GM18907 (cell line): Measurements from ENCODE around the gene ANTXR1.

Experiments used
- ATAC-seq: cut with Tn5 transposase; IDR thresholded peaks from one replicate; pipeline ENCODE4 v1.9.1; 2021; ENCODE audit warnings: mild to moderate bottlenecking, moderate library complexity; ENCODE audit not compliant: unreplicated experiment

The ANTXR1 gene

DNA sequence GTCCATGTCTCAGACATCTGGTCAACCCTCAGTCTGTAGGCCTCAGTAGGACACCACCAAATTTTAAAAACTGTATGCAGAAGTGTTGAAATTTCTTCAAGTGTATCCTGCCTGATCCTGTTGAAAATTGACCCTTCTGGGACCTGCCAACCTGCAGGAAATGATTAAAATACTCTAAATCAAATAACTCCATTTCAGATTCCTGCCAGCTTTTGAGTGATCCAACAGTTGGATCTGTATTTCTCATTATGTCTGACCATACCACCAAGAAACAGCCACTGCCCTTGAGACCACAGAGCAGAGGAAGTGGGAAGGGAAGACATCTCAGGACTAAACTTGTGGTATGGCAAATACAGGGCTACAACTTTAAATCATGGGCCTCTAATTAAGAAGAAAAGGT, 113.4 kb downstream of the ANTXR1 start:
- ATAC-seq: no peak

DNA sequence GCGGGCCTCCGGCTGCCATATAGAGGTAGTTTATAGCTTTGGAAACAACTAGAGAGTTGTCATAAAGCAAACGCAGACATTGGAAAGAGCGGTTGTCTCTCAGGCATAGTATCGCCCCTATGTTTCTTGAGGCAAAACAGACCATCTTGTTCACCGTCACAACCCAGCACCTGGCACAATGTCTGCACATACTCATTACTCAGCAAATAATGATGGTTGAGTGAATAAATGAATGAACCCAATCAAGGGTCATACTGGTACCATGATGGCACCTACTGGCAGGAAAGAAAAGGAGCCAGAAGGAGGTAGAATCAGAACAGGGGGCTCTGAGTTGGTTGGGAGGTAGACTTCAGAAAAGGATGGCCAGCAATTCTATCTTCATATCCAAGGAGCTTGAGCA, 118.5 kb downstream of the ANTXR1 start:
- no peak for ATAC-seq

DNA sequence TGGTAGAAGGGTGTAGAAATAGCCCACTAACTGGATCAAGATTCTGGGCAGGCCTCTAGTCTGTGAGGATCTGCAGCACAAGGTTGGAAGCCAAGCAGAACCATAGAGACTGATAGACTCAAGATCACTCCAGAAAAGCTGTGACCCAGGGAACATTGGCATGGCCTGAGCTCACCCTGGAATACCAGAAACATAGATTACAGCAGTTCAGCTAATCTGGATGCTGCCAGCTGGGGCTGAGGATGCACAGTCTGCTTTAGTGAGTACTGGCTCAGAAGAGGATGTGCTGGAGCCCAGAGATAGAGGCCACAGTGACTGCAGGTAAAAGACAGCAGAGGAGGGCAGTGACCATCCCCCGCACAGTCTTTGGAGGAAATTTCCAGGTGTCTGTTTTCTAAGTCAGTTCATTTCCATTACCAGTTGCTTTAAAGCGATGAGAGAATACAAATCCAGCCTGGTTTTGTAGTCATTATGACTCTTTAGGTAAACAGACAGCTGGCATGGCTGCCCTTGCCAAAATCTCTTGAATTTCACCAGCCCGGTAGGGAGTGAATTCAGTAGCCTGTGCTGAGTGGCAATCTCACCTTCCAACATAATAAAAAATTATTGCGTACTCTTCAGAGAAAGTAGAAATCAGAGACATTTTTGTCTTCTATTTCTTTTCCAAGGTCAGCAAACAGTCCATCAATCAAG, 119.2 kb downstream of the ANTXR1 start:
- ATAC-seq: no peak

DNA sequence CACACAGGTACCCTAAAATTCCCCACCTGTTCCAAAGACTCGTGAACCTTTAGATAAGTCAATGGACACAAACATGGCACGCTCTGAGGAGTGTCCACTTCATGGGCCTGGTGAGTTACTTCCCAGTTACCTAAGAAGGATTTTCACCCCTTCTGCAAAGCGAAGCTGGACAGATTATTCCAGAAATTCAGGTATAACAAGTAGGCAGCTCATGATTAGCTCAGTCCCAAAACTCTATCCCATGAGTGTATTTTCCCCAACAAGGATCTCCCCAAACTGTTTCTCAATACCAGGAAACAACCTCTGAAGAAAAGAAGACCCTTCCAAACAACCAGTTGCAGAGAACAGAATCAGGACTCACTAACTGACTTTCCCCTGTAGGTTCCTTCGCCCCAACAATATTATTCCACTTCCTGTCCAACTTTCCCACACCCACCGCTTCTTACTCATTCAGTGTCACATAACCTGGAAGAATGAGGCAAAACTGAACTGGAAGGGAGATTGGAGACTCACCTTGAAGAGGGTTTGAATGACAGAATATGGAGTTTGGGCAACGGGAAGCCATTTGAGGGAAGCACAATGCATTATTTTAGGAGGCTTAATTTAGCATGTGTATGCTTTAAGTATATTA, 120.1 kb downstream of the ANTXR1 start:
- ATAC-seq: no peak

DNA sequence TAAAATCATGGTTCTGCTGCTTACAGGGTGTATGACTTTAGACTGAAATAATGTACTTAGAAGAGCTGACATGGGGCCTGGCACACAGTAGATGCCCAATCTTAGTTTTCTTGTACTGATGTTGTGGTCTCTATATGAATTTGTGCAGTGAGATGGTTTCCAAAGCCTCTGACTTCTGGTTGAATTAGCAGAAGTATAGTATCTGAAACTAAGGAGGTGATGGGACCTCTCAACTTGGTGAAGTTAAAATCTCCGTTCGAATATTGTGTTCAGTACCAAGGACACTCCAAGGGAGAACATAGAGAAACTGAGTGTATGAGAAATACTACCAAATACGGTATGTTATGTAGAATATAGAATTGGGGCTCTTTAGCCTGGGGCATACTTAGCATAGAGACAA, 120.9 kb downstream of the ANTXR1 start:
- ATAC-seq: no peak

DNA sequence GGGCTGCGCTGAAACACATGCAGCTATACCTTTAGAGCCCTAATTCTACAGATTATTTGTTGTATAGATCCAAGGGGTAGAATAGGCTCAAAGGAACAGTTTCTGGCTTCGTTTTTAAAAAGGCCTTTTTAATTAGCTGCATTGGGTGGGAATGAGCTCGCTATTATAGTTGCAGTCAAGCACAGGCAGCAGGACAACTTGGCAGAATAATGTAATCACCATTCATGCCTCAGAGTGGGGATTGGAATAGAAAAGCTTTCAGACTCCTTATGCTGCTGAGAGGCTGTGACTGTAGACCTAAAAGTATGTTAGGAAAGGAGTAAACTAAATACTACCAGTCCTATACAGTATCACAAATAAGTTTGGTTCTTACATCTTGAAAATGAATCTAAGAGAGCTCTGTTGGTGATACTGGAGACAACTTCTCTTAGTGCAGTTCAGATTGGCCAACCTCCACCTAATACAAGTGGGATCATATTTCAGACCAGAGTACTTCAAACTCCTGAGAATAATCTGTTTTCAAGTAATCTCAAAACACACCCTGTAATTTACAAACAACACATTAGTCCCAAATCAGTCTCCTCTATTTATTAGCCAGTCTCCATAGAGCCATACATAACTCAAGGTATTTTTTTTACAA, 121.4 kb downstream of the ANTXR1 start:
- ATAC-seq: no peak

DNA sequence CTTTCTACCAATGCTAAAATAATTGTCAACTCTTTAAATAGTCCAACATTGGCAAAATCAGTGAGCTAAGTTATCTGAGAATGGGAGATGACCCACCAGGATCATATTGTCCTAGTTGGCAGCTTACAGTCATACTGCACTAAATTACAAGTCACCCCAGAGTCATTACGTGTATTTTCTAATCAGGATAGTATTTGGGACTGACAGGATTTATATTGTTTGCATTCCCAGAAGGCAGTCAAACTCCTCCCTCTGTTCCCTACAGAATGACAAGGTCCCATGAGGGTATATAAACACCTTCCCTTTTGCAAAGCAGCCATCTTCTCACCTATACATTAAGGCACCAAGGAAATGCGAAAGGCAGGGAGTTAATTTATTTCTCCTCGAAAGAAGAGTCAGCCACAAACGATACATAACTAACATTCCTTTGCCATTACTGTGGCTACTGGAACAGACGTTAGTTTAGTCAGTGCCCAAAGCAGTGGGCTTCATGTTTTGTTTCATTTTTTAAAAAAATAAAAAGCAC, 125.3 kb downstream of the ANTXR1 start:
- ATAC-seq: no peak

DNA sequence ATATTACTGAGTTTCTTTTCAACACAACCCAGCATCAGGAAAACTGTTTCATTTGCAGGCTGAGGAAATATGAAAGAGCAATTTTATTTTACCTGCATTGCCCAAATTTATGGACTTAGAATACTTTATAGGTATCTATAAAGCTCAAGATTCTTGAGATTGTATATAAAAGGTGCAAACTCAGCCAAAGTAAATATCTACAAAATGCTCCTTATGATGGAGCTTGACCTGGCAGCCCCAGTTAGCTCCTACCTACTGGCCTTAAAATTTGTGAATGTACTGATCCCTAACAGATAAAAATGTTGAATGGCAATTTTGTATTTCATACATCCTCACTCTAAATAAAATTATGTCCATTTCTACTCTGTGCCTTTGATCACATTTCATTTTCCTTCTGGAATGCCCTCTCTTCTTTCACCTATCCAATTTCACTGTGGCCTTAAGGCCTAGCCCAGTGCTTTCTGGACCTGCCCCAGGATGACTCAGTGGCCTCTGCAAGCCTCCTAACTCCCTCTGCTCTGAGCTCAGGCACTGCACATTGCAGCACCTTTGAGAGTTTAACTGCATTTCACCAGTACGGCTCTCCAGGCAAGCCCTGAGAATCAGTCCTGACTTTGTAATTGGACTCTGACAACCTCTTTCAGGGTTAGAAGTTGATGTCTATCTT, 125.9 kb downstream of the ANTXR1 start:
- ATAC-seq: no peak

DNA sequence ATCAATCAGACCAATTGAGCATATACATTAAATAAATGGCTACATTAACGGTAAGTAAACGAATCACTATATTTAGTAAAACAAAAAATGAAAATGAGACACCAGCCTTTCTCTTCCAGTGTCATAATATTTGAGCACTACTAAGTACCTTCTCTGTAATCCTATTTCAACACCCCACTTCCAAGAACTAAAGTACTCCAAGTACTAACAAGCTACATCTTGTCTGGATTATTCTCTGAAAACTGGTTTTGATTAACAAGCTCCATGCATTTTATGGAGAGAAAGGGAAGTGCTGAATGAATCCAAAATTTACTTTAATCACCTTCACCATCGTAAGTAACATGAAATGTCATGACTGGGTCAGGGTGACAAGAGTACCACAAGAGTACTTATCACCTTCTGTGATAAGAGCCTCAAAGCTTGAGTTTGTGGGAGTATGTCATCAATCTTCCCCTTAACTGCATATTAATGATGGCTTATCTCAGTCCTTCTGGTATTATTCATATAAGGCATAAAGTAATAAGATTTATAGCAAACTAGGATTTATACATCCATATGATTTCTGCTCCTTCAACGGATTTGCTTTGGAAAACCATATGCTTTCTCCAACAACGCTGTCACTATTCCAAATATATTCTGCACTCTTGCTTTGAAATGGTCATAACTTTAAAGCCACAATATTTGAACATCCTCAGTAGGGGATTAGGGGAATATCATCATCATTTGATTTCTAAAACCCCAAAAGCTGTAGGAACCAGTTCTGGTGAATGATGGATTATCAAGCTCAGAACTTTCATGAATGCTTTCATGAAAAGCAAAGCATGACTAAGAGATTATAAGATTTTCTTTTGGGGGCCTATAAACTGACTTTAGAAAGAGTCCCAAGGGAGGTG, 127.0 kb downstream of the ANTXR1 start:
- no peak for ATAC-seq

DNA sequence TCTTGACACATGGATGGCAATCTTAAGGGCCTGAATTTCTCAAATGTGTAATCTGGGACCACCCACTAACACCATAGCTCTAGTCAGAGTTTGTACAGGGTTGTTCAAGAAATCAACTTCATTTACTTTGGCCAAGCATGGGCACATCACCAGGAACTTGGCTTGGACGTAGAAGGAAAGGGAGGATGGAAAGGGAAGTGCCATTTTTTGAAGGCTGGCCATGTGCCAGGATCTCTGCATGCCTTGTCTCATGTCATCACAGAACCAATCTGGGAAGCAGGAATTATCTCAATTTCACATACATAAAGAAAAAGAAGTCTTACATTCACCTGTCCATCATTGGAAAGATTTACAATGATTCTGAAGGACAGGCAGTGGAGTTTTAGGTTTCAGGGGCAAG, 128.1 kb downstream of the ANTXR1 start:
- ATAC-seq: no peak

DNA sequence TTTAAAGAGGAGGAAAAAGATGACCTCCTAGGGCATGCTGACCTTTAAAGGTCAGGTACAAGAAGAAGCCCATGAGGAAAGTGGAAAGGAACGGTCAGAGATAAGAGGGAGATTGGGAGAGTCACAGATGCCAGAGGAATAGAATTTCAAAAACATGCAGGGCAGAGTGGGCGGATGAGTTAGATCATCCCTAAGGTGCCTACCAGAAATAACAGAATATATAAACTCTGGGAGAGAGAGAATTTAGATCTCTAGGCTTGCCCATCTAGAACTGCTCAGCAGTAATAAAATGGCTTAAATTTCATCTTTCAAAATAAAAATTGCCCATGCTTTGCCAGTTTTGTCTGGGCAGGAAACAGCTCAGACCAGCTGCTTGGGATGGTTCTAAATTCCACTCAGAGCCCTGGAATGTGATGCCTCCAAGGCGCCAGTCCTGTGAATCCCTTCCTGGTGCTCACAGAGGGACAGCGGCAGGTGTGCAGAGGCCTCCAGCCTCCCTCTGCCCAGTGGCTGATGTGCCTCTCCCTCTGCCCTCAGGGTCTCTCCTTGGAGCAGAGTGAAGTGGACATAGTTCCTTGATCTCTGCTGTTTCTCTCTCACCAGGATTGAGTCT, 130.9 kb downstream of the ANTXR1 start:
- no peak for ATAC-seq

DNA sequence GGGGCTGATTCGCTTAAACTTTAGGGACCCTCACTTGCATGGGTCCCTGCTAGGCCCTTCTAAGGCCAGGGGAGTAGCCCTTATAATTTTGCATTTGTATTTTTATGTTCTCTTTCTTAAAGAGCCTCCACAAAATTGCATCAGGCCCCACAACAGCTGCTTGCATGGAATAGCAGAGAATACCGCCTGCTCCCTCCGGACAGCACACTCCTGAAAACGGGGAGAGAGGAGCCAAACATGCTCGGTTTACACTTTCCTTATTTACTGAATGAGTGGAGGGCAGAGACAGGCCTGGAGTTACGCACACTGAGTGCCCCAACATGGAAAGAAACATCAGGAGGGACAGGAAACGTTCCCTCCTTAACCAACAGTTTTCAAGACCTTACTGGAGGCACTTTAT, 132.2 kb downstream of the ANTXR1 start:
- ATAC-seq: no peak

DNA sequence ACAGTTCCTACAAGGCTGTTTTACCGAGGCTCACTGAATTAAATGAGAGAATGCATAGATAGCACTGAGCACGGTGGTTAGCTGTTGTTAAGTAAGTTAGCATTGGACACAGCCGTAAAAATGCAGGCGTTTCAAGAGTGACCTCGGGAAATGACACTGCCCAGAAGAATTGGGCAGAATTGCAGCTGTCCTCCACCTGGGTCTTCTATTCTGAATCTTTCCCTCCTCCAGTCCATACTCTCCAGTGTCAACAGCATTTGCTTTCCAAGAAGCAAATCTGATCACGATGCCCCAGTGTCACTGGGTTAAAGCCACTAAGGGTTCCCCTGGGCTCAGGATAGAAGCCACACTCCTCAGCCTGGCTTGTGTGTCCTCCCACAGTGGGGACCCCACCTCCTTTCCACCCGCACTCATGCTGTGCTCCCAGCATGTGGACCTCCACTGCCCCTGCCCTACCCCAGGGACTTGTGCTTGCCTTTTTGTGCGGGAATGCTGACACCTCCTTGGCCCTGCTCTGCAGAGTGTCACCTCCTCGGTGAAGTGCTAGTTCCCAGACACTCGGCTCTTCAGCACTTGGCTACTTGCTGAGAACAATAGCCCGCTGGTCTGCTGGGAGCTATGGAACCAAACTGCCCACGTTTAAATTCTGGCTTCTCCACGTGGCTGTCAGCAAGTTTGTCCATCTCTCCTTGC, 135.0 kb downstream of the ANTXR1 start:
- no peak for ATAC-seq

DNA sequence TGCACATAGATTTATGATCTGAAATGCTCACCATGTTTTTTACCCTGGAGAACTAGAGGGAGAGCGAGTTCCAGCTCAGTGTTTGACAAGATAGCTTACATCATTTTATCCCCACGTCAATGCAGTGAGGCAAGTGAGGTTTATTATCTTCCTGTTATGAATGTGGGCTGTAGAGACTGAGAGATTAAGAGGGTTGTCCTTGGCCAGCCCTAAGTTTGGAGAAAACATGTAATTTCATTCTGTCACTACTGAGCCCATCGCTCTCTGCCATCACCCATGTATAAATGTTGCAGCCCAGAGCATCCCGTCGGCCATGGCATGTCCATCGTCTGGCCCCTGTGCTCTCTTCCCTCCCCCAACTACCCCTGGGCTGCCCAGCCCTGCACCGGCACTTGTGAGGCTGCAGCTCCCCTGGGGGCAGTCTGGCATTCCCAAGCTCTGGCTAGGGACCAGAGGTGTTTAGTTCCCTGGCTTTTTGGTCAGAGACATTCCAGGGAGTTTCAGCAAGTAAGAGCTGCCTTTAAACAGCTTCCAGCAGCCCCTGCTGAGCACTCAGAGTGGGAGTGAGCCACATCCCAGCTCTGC, 136.7 kb downstream of the ANTXR1 start:
- no peak for ATAC-seq

DNA sequence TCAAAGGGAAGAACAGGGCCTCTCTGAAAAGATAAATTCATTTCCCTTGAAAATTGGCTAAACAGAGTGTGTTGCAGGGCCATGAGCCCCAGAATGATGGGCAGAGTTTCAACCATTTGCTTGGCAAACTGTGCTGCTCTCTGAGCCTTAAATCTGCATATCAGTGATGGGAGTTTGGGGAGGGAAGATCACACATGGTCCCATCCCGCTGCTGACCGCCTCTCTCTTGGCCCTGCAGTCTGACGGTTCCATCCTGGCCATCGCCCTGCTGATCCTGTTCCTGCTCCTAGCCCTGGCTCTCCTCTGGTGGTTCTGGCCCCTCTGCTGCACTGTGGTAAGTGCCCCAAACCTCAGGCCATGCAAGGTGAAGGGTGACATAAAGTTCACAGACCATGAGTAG, 139.0 kb downstream of the ANTXR1 start:
- ATAC-seq: no peak

DNA sequence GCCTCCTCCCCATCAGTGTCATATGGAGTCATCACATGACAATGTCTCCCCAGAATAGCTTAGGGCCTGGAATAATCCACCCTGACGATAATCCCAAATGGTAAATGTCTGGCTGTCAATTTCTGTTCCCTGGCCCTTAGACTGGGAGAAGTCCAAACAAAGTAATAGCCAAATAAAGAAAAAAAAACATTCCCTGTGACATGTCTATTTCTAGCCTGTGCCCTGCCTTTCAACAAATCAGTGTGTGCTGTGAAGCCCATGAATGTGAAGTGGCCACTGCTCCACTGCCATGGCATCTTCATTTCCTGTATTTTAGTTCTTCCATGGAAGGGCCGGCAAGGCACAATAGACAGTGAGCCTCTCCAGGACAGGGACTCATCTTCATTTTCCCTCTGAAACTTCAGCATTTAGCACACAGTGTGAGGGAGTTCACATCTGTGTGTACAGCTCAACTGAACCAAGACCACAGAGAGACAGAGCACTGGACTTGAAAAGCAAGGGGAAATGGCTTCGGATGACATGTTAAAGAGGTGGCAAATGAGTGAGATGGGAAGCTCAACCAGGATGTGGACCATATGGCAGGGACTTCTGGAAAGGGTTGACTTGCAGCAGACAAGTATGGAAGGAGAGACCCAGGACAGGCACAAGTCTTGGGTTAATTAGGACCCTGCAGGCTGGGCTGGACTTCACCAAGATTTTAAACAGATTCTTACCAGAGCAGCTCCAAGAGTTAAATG, 140.0 kb downstream of the ANTXR1 start:
- no peak for ATAC-seq

DNA sequence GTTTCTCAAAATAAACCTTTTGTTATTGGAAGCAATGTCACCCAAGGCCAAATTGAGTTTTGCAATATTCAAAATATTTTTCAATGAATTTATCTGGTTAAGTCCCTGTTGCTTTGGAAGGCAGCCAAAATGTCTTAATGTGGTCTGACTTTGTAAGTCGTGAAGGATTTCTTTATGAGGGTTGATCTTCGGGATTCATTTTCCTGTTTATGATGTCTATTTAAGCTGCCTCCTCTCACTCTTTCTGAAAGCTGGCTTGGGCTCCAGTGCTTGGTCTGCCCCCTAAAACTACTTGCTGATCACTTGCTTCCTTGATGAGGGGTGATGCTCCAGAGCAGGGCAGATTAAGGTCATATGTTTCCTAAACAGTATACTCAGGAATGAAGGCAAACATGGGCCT, 141.1 kb downstream of the ANTXR1 start:
- no peak for ATAC-seq

DNA sequence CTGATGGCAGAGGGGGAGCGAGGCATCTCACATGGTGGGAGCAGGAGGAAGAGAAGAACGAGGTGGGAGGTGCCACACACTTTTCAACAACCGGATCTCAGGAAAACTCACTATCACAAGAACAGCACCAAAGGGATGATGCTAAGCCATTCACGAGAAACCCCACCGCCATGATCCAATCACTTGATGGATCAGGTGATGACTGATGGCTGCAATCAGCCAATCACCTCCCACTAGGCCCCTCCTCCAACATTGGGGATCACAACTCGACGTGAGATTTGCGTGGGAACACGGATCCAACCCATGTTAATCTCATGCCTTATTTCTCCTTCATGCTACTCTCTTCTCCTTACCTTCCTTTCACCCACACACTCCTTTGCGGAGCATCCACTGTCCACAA, 143.6 kb downstream of the ANTXR1 start:
- no peak for ATAC-seq

DNA sequence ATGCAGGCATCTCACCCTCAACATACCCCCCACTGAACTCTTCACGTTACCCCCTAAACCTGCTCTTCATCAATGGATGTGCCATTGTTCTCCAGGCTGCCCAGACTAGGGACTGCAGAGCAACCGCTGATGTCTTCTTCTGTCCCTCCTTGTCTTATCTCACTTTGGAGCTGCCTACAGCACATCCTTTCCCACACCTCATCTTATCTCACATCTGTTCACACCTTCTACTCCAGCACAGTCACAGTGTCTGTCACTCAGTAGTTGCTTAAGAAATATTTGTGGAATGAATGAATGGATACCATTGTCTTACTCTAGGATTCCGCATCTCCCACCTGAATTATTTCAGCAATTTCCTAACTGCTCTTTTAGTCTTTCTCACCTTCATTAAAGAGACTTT, 144.5 kb downstream of the ANTXR1 start:
- ATAC-seq: no peak
